ENCODE data around the gene ZSWIM3. TPM values are rescaled to one million over a fixed set of nuclear protein-coding genes. Genes with fewer than 3 reads are reported as not detected.

The ZSWIM3 gene
- total and polyA plus RNA-seq, 9 donors, result 1.8 to 7.5 (median 4.7) TPM

DNA sequence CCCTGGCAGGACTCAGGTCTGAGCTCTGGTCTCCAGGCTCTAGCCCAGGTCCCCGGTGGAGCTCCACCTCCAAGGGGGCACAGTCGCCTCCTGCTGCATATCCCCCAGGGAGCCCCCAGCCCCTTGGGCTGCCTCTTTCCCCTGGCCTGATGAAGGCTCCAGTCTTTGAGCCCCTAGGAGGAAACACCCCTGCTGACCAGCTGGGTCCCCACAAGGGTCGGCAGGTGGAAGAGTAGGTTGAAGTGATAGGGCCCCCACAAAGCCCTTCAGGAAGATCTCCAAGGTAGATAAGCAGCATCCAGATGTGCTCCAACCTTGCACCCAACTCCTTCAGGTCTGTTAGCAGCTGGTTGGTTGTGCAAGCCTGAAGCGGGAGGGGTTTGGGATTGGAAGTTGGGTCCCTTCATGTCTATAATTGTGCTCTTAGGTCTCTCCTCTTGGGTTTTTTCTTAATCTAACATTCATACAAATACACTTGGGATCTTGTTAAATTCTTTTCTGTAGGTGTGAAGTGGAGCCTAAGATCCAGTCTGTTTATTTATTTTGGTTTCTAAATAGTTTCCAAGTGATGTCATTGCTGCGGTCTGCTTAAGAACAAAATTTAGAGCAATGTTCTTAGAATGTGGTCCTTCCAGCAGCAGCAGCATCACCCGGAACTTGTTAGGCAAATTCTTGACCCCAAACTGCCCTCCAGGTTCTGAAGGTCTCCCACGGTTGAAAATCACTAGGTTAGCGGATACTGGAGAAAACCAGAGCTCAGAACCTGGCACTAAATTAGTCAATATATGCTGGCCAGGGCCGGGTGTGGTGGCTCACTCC is 39.8 kb upstream of the ZSWIM3 start:
- Histone ChIP-seq H3K27me3 (no peaks in the 10 kb centered on the region), H3K36me3 (no peaks in the 10 kb centered on the region), H3K27ac (no peak overlapping the region), H3K9me3 (no peaks in the 10 kb centered on the region), H3K4me3 (no peak overlapping the region), H3K4me1 (ENCODE audit: insufficient read depth) (peaks cover 6% of the 10 kb centered on the region)
- 25 to 38% (median 35%) methylated on average over 8 to 9 of the region's 9 CpGs for WGBS, 3 donors
- intact Hi-C loops (cut with DNase I), result no loop called here
- TF ChIP-seq POLR2A (IDR thresholded peaks at IDR 0.05) (no peak), EP300 (IDR thresholded peaks at IDR 0.05) (no peak), CTCF (IDR thresholded peaks at IDR 0.05) (no peak)
- DNase-seq, result no peak

GRCh38 chr20:45818239-45818638 is 39.2 kb upstream of the ZSWIM3 start:
- H3K36me3 ChIP-seq, result no peaks in the 10 kb centered on the region
- no peak for DNase-seq
- no peak for TF ChIP-seq POLR2A (IDR thresholded peaks at IDR 0.05)
- no peak for TF ChIP-seq CTCF (IDR thresholded peaks at IDR 0.05)
- TF ChIP-seq EP300 (IDR thresholded peaks at IDR 0.05), result no peak
- H3K4me1 ChIP-seq (ENCODE audit: insufficient read depth), result peaks cover 6% of the 10 kb centered on the region
- no peaks in the 10 kb centered on the region for H3K27me3 ChIP-seq
- H3K4me3 ChIP-seq, result no peak overlapping the region
- H3K9me3 ChIP-seq, result no peaks in the 10 kb centered on the region
- intact Hi-C loops (cut with DNase I), result no loop called here
- 21 to 48% (median 36%) methylated on average over 3 of the region's 3 CpGs for whole genome bisulfite sequencing, 3 donors
- no peak overlapping the region for H3K27ac ChIP-seq

DNA sequence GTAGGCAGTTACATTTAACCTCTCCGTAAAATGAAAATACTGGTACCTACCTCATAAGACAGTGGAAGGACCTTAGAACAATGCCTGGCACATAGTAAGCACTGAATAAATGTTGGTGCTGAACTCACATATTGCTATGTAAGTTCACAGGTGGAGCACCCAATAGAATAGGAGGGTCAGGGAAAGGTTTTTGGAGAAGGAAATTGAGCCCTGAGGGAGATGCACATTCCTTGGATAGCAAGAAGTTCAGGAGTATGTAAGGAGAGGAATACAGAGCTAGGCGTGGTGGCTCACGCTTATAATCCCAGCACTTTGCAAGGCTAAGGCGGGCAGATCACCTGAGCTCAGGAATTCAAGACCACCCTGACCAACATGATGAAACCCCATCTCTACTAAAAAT is 37.9 kb upstream of the ZSWIM3 start:
- no peaks in the 10 kb centered on the region for H3K27me3 ChIP-seq
- no peak for DNase-seq
- no peak for TF ChIP-seq EP300 (IDR thresholded peaks at IDR 0.05)
- TF ChIP-seq CTCF (IDR thresholded peaks at IDR 0.05), result no peak
- TF ChIP-seq POLR2A (IDR thresholded peaks at IDR 0.05), result no peak
- no peaks in the 10 kb centered on the region for H3K36me3 ChIP-seq
- H3K4me3 ChIP-seq, result no peak overlapping the region
- intact Hi-C loops (cut with DNase I), result no loop called here
- 96 to 99% (median 96%) methylated on average over 4 of the region's 4 CpGs for WGBS, 3 donors
- H3K27ac ChIP-seq, result no peak overlapping the region
- H3K4me1 ChIP-seq (ENCODE audit: insufficient read depth), result peaks cover 9% of the 10 kb centered on the region
- H3K9me3 ChIP-seq, result no peaks in the 10 kb centered on the region

DNA sequence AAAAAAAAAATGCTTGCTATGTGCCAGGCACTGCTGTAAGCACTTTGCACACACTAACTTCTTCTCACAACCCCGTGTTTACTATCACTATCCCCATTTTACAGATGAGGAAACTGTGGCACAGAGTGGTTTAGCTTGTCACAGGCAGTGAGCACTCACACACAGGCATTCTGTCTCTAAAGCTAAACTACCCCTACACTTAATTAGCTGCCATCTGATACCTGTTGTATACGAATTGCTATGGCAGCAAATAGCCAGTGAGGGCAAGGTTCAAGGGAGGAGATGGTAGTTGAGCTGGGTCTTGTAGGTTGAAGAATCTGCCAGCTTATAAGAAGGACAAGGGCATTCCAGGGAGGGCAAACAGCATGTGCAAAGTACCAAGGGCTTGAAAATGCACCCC is 35.5 kb upstream of the ZSWIM3 start:
- Histone ChIP-seq H3K36me3 (no peaks in the 10 kb centered on the region), H3K27me3 (no peaks in the 10 kb centered on the region), H3K27ac (no peak overlapping the region), H3K4me3 (no peak overlapping the region), H3K9me3 (no peaks in the 10 kb centered on the region), H3K4me1 (ENCODE audit: insufficient read depth) (peaks cover 12% of the 10 kb centered on the region)
- TF ChIP-seq CTCF (IDR thresholded peaks at IDR 0.05) (no peak), POLR2A (IDR thresholded peaks at IDR 0.05) (no peak), EP300 (IDR thresholded peaks at IDR 0.05) (no peak)
- WGBS, 3 donors, result 62 to 76% (median 70%) methylated on average over 2 of the region's 2 CpGs
- DNase-seq, result no peak
- intact Hi-C loops (cut with DNase I), result loop anchor here in 3 of 4 donors (5.0 to 10.0 kb wide), 3 partner anchors 130 to 143 kb away; no protein-coding TSS in a partner anchor
